Measurements from ENCODE around the gene KANSL1.

DNA sequence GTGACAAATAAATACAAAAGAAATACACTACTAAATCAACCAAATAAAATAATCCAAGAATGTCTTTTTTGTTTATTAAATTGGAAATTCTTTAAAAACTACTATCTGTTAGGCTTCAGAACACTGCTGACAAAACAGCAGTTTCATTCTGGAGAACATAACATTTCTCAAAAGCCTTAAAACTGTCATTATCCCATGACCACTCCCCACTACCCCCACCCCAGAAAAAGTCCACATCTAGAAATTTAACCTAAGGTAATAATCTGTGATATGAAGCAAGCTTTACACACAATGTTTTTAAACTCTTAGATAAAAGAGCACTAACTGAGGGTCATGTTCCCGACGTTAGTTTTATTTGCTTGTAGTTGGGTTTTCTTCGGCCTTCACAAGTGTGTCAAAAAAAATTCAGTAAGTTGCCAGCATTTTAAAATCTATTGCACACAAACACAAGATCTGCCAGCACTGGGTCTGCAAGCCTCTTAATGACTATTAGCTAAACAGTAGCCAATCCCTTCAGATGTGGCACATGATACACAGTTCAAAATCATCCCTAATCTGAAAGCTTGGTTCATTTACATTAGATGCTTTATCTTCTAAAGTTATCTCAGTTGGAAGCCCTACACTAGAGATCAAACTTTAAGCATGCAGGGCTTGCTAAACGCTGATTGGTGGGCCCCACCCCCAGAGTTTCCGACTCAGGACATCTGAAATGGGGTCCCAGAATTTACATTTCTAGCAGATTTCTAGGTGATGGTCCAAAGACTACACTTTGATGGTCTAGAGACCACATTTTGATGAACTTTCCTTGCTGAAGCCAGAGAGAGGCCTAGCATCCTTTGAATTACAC lies 75.2 kb downstream of the KANSL1 start:
- TF ChIP-seq POLR2A (IDR thresholded peaks at IDR 0.05) (no peak), POLR2AphosphoS5 (IDR thresholded peaks at IDR 0.05) (no peak)
- TF ChIP-seq, protein P1, sequence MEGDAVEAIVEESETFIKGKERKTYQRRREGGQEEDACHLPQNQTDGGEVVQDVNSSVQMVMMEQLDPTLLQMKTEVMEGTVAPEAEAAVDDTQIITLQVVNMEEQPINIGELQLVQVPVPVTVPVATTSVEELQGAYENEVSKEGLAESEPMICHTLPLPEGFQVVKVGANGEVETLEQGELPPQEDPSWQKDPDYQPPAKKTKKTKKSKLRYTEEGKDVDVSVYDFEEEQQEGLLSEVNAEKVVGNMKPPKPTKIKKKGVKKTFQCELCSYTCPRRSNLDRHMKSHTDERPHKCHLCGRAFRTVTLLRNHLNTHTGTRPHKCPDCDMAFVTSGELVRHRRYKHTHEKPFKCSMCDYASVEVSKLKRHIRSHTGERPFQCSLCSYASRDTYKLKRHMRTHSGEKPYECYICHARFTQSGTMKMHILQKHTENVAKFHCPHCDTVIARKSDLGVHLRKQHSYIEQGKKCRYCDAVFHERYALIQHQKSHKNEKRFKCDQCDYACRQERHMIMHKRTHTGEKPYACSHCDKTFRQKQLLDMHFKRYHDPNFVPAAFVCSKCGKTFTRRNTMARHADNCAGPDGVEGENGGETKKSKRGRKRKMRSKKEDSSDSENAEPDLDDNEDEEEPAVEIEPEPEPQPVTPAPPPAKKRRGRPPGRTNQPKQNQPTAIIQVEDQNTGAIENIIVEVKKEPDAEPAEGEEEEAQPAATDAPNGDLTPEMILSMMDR (IDR thresholded peaks at IDR 0.05), result no peak
